Cardiac muscle cell (in vitro differentiated cells and primary cell): ENCODE measurements around the gene POC1A. TPM values are rescaled to one million over a fixed set of nuclear protein-coding genes. Genes with fewer than 3 reads are reported as not detected.

Source experiments
- DNase-seq, 2 donors: peaks; one replicate each; pipeline versions ENCODE4 v3.0.0 to v3.0.0-alpha.2; 2010 to 2017; ENCODE audit warnings: low read depth in 1 of 2, low spot score in 1 of 2
- H3K27ac ChIP-seq: fragments of 200-600 bp; sonication (generic); 2 replicates; pipeline ENCODE4 v1.5.1; 2016
- H3K27me3 ChIP-seq: fragments of 200-600 bp; sonication (generic); 2 replicates; pipeline ENCODE4 v1.6.0; 2016; ENCODE audit warnings: control low read depth
- H3K36me3 ChIP-seq: fragments of 200-600 bp; sonication (generic); 2 replicates; pipeline ENCODE4 v1.5.1; 2016; ENCODE audit warnings: control low read depth
- H3K4me1 ChIP-seq: fragments of 200-600 bp; sonication (generic); 2 replicates; pipeline ENCODE4 v1.8.1; 2017; ENCODE audit warnings: low read depth, mild to moderate bottlenecking, mixed run types
- H3K4me3 ChIP-seq: fragments of 200-600 bp; sonication (generic); 2 replicates; pipeline ENCODE4 v1.5.1; 2016; ENCODE audit warnings: mild to moderate bottlenecking
- H3K9me3 ChIP-seq: fragments of 200-600 bp; sonication (generic); 2 replicates; pipeline ENCODE4 v1.5.1; 2017; ENCODE audit warnings: low read depth, mild to moderate bottlenecking, control low read depth
- CTCF ChIP-seq: IDR thresholded peaks from 2 replicates; pipeline ENCODE4 v1.5.1; 2012; ENCODE audit warnings: low read depth, mild to moderate bottlenecking, low read length
- polyA plus RNA-seq: library from polyadenylated mRNA; unstranded; fragments of >200 nt; fragmentation: Nextera tagmentation; extraction: Ambion mirVana; gene quantifications from 2 replicates; pipeline ENCODE4 v1.2.1, GENCODE V29; 2016
- total RNA-seq: library from RNA; depleted of rRNA; stranded (reverse); fragments of >200 nt; gene quantifications from 2 replicates; pipeline ENCODE4 v1.2.3, GENCODE V29; 2016

The POC1A gene
- total and polyA plus RNA-seq, 2 experiments from 2014 or later, result 10.6 to 12.4 TPM

DNA sequence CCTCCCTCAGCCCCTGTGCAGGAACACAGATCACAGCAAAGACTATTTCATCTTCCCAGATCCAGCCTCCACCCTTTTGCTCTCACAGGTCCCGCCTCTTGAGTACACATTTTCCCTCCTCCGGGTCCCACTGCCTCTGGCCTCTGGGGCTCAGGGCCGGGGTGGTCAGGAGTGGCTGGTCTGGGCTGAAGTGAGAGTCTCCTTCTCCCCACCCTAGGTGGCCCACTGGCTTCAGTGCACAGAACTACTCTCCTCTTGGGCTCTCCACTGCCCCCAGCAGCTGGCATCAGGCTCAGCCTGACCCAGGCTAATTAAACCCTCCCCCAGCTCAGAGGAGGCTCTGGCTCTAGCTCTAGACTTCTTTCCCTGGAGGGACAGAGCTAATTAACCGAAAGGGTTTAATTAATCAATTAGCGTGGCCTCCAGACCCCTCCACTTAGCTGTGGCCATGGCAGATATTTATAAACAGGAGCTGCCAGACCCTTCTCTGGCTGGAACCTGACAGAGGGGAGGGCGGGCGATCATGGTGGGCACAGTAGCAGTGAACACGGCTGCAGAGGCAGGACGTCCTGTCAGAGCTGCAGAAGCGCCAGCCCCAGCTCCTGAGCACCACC lies 113.0 kb downstream of the POC1A start:
- DNase-seq, result no peak
- TF ChIP-seq CTCF, result peak; percentile 21
- Histone ChIP-seq H3K9me3 (no peaks in the 10 kb centered on the region), H3K4me1 (peaks cover 21% of the 10 kb centered on the region), H3K4me3 (no peak overlapping the region), H3K36me3 (no peaks in the 10 kb centered on the region), H3K27ac (no peak overlapping the region), H3K27me3 (no peaks in the 10 kb centered on the region)

DNA sequence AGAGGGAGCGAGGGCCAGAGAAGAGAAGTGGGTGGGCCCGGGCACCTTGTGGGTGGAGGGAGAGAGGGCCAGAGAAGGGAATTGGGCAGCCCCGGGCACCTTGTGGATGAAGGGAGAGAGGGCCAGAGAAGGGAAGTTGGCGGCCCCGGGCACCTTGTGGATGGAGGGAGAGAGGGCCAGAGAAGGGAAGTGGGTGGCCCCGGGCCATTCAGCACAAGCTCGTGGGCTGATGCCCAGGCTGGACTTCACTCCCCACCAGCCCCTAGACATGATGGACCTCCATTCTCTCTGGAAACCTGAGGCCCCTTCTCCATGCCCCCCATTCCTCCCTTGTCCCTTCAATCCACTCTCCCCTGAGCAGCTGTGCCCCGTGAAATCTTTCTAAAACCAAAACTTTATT lies 113.6 kb downstream of the POC1A start:
- no peak overlapping the region for H3K27ac ChIP-seq
- no peaks in the 10 kb centered on the region for H3K27me3 ChIP-seq
- H3K36me3 ChIP-seq, result no peaks in the 10 kb centered on the region
- no peaks in the 10 kb centered on the region for H3K9me3 ChIP-seq
- peaks cover 17% of the 10 kb centered on the region for H3K4me1 ChIP-seq
- no peak for DNase-seq
- TF ChIP-seq CTCF, result no peak
- H3K4me3 ChIP-seq, result no peak overlapping the region

DNA sequence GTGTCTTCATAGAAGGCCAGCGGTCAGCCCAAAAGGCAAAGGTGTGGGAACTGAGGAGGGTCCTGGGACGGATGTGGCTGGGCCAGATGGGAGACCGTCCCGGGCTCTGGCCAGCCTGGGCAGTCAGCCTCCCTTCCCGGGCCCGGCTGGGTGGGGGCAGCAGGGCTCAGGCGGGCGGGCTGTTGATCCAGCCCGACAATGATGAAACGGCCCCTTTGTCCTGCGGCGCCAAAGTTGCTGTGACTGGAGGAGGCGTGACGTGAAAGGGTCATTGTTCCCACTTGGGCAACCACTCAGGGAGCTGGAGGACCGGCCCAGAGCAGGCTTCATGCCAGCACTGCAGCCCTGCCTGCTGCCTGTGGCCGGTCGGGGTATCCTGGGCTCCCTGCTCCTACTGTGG lies 114.4 kb downstream of the POC1A start:
- peak in 1 of 2 donors; percentile 67 for DNase-seq
- no peaks in the 10 kb centered on the region for H3K36me3 ChIP-seq
- H3K4me1 ChIP-seq, result peaks cover 11% of the 10 kb centered on the region
- H3K4me3 ChIP-seq, result no peak overlapping the region
- H3K27ac ChIP-seq, result no peak overlapping the region
- no peaks in the 10 kb centered on the region for H3K9me3 ChIP-seq
- no peaks in the 10 kb centered on the region for H3K27me3 ChIP-seq
- TF ChIP-seq CTCF, result no peak

GRCh38 chr3:52039426-52039825 lies 114.8 kb downstream of the POC1A start:
- no peak for DNase-seq
- no peak overlapping the region for H3K27ac ChIP-seq
- H3K36me3 ChIP-seq, result no peaks in the 10 kb centered on the region
- H3K9me3 ChIP-seq, result no peaks in the 10 kb centered on the region
- TF ChIP-seq CTCF, result no peak
- H3K27me3 ChIP-seq, result no peaks in the 10 kb centered on the region
- no peak overlapping the region for H3K4me3 ChIP-seq
- H3K4me1 ChIP-seq, result peaks cover 11% of the 10 kb centered on the region

DNA sequence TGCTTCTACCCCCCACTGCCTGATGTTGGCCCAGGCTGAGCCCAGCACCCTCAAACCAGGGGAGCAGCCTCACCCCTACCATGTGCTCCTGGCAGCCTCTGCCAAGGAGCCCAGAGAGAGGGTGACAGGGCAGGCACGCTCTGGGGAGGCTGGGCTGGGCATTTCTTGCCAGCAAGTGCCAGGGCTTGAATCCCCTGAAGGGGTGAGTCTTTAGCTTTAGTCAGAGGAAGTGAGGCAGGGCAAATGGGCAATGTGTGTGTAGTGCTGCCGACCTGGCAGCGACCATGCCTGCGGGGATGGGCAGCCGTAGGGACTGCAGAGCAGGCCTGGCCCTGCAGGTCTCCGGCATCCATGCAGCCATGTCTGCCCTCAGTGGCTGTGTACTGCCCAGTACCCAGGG lies 116.0 kb downstream of the POC1A start:
- no peak for DNase-seq
- H3K4me1 ChIP-seq, result peaks cover 12% of the 10 kb centered on the region
- no peak overlapping the region for H3K4me3 ChIP-seq
- no peak overlapping the region for H3K27ac ChIP-seq
- H3K36me3 ChIP-seq, result no peaks in the 10 kb centered on the region
- H3K9me3 ChIP-seq, result no peaks in the 10 kb centered on the region
- no peaks in the 10 kb centered on the region for H3K27me3 ChIP-seq
- no peak for TF ChIP-seq CTCF
